H1 (cell line): Measurements from ENCODE around the gene EMC6.

ENCODE experiments used
- CEBPB ChIP-seq: IDR thresholded peaks from 2 replicates; pipeline ENCODE4 v1.6.1; 2012; ENCODE audit warnings: low read depth, low read length
- CHD2 ChIP-seq: IDR thresholded peaks from 2 replicates; pipeline ENCODE4 v1.6.1; 2012; ENCODE audit warnings: low read length, improper control_type of control experiment
- HDAC2 ChIP-seq, 2 experiments: fragments of 300-600 bp in 1 of 2; sonication (generic) in 1 of 2; IDR thresholded peaks; 2 replicates each; pipeline ENCODE4 v1.6.1; 2011 to 2012; ENCODE audit warnings: low read depth in 2 of 2, low read length in 2 of 2, mild to moderate bottlenecking in 2 of 2, moderate library complexity in 2 of 2, borderline replicate concordance in 1 of 2, inconsistent platforms in 1 of 2
- POLR2A ChIP-seq, 2 experiments: IDR thresholded peaks; 1 replicate in 1 of 2; 2 replicates in 1 of 2; pipeline ENCODE4 v1.6.1; 2011; ENCODE audit warnings: low read depth in 2 of 2, low read length in 2 of 2, mild to moderate bottlenecking in 2 of 2; ENCODE audit errors: control extremely low read depth in 1 of 2
- RNF2 ChIP-seq: fragments of 200-900, 300-1000 bp; sonication (generic); IDR thresholded peaks from 2 replicates; pipeline ENCODE4 v1.7.1; 2016; ENCODE audit warnings: borderline replicate concordance, low read depth, mild to moderate bottlenecking, antibody characterized with exemption, low read length; ENCODE audit not compliant: poor library complexity, severe bottlenecking; ENCODE audit errors: missing control alignments
- TAF1 ChIP-seq: IDR thresholded peaks from 2 replicates; pipeline ENCODE4 v1.6.1; 2011; ENCODE audit warnings: mild to moderate bottlenecking, low read depth, low read length
- TAF7 ChIP-seq: optimal IDR thresholded peaks from 2 replicates; pipeline ENCODE3; 2011; ENCODE audit warnings: low read depth, mild to moderate bottlenecking, inconsistent platforms, low read length, moderate library complexity, borderline replicate concordance
- TF ChIP-seq, protein P1 (sequence below): fragments of 300-600 bp; sonication (generic); IDR thresholded peaks from 2 replicates; pipeline ENCODE4 v1.7.1; 2012; ENCODE audit warnings: low read length, moderate library complexity, mild to moderate bottlenecking, inconsistent platforms; ENCODE audit not compliant: insufficient replicate concordance
- TF ChIP-seq, protein P2 (sequence below), 3 experiments: IDR thresholded peaks; 1 replicate in 2 of 3; 2 replicates in 1 of 3; pipeline versions ENCODE4 v1.5.1 to v1.6.1; 2011; ENCODE audit warnings: low read length in 3 of 3, mild to moderate bottlenecking in 3 of 3, inconsistent platforms in 2 of 3, low read depth in 1 of 3, moderate library complexity in 1 of 3; ENCODE audit not compliant: insufficient read depth in 1 of 3; ENCODE audit errors: control extremely low read depth in 1 of 3

GRCh38 chr17:3665834-3666233 is 2.8 kb upstream of the EMC6 start:
- TF ChIP-seq TAF1 (no peak), POLR2A (IDR thresholded peaks at IDR 0.05; ENCODE audit: control extremely low read depth in 1 of 2, low read depth in 2 of 2, low read length in 2 of 2) (peak in 1 of 2 experiments; percentile 5; a peak in 1 of 3 replicates), HDAC2 (IDR thresholded peaks at IDR 0.05; ENCODE audit: borderline replicate concordance in 1 of 2, low read depth in 2 of 2, low read length in 2 of 2) (no peak), CEBPB (no peak), CHD2 (no peak), RNF2 (no peak), TAF7 (no peak)
- TF ChIP-seq, protein P1, sequence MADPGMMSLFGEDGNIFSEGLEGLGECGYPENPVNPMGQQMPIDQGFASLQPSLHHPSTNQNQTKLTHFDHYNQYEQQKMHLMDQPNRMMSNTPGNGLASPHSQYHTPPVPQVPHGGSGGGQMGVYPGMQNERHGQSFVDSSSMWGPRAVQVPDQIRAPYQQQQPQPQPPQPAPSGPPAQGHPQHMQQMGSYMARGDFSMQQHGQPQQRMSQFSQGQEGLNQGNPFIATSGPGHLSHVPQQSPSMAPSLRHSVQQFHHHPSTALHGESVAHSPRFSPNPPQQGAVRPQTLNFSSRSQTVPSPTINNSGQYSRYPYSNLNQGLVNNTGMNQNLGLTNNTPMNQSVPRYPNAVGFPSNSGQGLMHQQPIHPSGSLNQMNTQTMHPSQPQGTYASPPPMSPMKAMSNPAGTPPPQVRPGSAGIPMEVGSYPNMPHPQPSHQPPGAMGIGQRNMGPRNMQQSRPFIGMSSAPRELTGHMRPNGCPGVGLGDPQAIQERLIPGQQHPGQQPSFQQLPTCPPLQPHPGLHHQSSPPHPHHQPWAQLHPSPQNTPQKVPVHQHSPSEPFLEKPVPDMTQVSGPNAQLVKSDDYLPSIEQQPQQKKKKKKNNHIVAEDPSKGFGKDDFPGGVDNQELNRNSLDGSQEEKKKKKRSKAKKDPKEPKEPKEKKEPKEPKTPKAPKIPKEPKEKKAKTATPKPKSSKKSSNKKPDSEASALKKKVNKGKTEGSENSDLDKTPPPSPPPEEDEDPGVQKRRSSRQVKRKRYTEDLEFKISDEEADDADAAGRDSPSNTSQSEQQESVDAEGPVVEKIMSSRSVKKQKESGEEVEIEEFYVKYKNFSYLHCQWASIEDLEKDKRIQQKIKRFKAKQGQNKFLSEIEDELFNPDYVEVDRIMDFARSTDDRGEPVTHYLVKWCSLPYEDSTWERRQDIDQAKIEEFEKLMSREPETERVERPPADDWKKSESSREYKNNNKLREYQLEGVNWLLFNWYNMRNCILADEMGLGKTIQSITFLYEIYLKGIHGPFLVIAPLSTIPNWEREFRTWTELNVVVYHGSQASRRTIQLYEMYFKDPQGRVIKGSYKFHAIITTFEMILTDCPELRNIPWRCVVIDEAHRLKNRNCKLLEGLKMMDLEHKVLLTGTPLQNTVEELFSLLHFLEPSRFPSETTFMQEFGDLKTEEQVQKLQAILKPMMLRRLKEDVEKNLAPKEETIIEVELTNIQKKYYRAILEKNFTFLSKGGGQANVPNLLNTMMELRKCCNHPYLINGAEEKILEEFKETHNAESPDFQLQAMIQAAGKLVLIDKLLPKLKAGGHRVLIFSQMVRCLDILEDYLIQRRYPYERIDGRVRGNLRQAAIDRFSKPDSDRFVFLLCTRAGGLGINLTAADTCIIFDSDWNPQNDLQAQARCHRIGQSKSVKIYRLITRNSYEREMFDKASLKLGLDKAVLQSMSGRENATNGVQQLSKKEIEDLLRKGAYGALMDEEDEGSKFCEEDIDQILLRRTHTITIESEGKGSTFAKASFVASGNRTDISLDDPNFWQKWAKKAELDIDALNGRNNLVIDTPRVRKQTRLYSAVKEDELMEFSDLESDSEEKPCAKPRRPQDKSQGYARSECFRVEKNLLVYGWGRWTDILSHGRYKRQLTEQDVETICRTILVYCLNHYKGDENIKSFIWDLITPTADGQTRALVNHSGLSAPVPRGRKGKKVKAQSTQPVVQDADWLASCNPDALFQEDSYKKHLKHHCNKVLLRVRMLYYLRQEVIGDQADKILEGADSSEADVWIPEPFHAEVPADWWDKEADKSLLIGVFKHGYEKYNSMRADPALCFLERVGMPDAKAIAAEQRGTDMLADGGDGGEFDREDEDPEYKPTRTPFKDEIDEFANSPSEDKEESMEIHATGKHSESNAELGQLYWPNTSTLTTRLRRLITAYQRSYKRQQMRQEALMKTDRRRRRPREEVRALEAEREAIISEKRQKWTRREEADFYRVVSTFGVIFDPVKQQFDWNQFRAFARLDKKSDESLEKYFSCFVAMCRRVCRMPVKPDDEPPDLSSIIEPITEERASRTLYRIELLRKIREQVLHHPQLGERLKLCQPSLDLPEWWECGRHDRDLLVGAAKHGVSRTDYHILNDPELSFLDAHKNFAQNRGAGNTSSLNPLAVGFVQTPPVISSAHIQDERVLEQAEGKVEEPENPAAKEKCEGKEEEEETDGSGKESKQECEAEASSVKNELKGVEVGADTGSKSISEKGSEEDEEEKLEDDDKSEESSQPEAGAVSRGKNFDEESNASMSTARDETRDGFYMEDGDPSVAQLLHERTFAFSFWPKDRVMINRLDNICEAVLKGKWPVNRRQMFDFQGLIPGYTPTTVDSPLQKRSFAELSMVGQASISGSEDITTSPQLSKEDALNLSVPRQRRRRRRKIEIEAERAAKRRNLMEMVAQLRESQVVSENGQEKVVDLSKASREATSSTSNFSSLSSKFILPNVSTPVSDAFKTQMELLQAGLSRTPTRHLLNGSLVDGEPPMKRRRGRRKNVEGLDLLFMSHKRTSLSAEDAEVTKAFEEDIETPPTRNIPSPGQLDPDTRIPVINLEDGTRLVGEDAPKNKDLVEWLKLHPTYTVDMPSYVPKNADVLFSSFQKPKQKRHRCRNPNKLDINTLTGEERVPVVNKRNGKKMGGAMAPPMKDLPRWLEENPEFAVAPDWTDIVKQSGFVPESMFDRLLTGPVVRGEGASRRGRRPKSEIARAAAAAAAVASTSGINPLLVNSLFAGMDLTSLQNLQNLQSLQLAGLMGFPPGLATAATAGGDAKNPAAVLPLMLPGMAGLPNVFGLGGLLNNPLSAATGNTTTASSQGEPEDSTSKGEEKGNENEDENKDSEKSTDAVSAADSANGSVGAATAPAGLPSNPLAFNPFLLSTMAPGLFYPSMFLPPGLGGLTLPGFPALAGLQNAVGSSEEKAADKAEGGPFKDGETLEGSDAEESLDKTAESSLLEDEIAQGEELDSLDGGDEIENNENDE, result no peak
- TF ChIP-seq, protein P2, sequence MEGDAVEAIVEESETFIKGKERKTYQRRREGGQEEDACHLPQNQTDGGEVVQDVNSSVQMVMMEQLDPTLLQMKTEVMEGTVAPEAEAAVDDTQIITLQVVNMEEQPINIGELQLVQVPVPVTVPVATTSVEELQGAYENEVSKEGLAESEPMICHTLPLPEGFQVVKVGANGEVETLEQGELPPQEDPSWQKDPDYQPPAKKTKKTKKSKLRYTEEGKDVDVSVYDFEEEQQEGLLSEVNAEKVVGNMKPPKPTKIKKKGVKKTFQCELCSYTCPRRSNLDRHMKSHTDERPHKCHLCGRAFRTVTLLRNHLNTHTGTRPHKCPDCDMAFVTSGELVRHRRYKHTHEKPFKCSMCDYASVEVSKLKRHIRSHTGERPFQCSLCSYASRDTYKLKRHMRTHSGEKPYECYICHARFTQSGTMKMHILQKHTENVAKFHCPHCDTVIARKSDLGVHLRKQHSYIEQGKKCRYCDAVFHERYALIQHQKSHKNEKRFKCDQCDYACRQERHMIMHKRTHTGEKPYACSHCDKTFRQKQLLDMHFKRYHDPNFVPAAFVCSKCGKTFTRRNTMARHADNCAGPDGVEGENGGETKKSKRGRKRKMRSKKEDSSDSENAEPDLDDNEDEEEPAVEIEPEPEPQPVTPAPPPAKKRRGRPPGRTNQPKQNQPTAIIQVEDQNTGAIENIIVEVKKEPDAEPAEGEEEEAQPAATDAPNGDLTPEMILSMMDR (IDR thresholded peaks at IDR 0.05; ENCODE audit: control extremely low read depth in 1 of 3, insufficient read depth in 1 of 3, low read depth in 1 of 3, low read length in 3 of 3), result no peak
